HL-60 (cell line): ENCODE results near the gene ESCO1.

Source experiments
- DNase-seq, 2 experiments: peaks; one replicate each; pipeline ENCODE4 v3.0.0-alpha.2; 2010 to 2020; ENCODE audit warnings: low read depth in 1 of 2, low spot score in 1 of 2
- H3K27ac ChIP-seq: fragments of 250-450 bp; sonication (Bioruptor Pico); replicated peaks from 2 replicates; pipeline ENCODE4 v1.5.1; 2020; ENCODE audit warnings: mild to moderate bottlenecking, moderate library complexity
- H3K27me3 ChIP-seq: fragments of 250-450 bp; sonication (Bioruptor Pico); 2 replicates; pipeline ENCODE4 v1.5.1; 2021; ENCODE audit warnings: mild to moderate bottlenecking, moderate library complexity; ENCODE audit not compliant: insufficient read depth, poor library complexity, severe bottlenecking
- H3K4me3 ChIP-seq: replicated peaks from 2 replicates; pipeline ENCODE4 v1.5.1; 2011; ENCODE audit warnings: mild to moderate bottlenecking, control low read depth, low read length; ENCODE audit not compliant: insufficient read depth
- CTCF ChIP-seq: IDR thresholded peaks from one replicate; pipeline ENCODE4 v1.5.1; 2011; ENCODE audit warnings: low read length, control low read depth, inconsistent platforms; ENCODE audit not compliant: insufficient read depth
- GABPA ChIP-seq: IDR thresholded peaks from 2 replicates; pipeline ENCODE4 v1.6.1; 2012; ENCODE audit warnings: low read depth
- POLR2AphosphoS5 ChIP-seq: IDR thresholded peaks from 2 replicates; pipeline ENCODE4 v1.6.1; 2012; ENCODE audit warnings: low read depth
- SPI1 ChIP-seq: IDR thresholded peaks from 2 replicates; pipeline ENCODE4 v1.6.1; 2012; ENCODE audit warnings: low read depth, mild to moderate bottlenecking, borderline replicate concordance
- TF ChIP-seq, protein P1 (sequence below): IDR thresholded peaks from 2 replicates; pipeline ENCODE4 v1.6.1; 2012; ENCODE audit warnings: low read depth; ENCODE audit not compliant: insufficient replicate concordance

ESCO1 gene

DNA sequence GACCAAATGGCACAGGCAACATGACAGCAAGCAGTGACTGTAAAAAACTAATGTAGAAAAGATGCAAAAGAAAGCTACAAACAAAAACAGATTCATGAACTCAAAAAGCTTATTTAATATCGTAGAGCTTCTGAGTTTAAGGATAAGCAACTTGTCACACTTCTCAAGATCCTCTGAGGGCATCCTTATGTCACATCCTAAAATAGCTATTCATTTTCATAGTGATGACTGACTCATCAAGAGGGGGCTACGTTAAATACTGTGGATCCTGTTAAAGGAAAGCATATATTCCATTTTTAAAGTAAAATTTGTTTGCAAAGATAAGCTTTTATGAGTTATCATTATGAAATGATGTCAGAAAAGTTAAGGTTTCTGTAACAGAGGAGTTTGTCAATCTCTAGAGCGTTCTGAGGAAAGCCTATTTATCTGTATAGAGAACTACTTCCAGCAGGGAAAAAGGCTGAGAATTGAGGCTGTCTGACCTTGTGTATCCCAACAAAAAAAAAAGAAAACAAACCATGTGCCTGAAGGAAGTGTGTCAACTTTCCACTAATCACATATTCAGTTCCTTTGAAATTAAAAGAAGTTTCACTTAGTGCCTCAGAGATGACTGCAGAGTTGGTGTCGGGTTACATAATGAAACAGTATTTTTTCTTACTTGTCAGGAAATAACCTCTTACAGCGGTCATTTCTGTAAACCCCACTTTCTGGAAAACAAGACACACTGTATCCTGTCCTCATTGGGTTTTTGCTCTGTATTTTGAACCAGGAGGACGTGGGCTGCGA is 115.5 kb downstream of the ESCO1 start:
- no peaks in the 10 kb centered on the region for H3K27me3 ChIP-seq
- H3K4me3 ChIP-seq: no peak overlapping the region
- H3K27ac ChIP-seq: no peak overlapping the region
- DNase-seq: no peak
- TF ChIP-seq GABPA (no peak), SPI1 (no peak), POLR2AphosphoS5 (no peak), CTCF (no peak)
- TF ChIP-seq, protein P1, sequence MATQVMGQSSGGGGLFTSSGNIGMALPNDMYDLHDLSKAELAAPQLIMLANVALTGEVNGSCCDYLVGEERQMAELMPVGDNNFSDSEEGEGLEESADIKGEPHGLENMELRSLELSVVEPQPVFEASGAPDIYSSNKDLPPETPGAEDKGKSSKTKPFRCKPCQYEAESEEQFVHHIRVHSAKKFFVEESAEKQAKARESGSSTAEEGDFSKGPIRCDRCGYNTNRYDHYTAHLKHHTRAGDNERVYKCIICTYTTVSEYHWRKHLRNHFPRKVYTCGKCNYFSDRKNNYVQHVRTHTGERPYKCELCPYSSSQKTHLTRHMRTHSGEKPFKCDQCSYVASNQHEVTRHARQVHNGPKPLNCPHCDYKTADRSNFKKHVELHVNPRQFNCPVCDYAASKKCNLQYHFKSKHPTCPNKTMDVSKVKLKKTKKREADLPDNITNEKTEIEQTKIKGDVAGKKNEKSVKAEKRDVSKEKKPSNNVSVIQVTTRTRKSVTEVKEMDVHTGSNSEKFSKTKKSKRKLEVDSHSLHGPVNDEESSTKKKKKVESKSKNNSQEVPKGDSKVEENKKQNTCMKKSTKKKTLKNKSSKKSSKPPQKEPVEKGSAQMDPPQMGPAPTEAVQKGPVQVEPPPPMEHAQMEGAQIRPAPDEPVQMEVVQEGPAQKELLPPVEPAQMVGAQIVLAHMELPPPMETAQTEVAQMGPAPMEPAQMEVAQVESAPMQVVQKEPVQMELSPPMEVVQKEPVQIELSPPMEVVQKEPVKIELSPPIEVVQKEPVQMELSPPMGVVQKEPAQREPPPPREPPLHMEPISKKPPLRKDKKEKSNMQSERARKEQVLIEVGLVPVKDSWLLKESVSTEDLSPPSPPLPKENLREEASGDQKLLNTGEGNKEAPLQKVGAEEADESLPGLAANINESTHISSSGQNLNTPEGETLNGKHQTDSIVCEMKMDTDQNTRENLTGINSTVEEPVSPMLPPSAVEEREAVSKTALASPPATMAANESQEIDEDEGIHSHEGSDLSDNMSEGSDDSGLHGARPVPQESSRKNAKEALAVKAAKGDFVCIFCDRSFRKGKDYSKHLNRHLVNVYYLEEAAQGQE: no peak

GRCh38 chr18:21483051-21483450 is 117.5 kb downstream of the ESCO1 start:
- TF ChIP-seq CTCF (no peak), GABPA (no peak), POLR2AphosphoS5 (no peak)
- TF ChIP-seq, protein P1: no peak
- no peak overlapping the region for H3K4me3 ChIP-seq
- no peaks in the 10 kb centered on the region for H3K27me3 ChIP-seq
- no peak for DNase-seq
- H3K27ac ChIP-seq: no peak overlapping the region

DNA sequence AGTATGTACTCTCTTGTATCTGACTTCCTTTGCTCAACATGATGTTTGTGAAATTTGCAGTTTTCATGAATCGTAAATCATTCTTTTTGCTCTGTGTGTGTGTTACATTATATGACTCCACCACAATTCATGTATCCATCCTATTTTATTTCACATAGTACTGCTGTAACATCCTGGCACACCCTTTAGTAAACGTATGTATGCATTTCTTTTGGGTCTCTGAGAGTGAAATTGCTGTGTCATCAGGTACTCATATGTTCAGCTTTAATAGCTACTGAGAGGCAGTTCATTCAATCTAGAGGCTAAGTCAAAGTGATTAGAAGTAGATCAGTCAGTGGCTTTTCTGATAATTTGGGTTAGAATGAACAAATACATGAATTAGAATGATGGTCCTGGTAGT is 118.8 kb downstream of the ESCO1 start:
- no peak for DNase-seq
- H3K27ac ChIP-seq: no peak overlapping the region
- H3K4me3 ChIP-seq: no peak overlapping the region
- no peaks in the 10 kb centered on the region for H3K27me3 ChIP-seq
- TF ChIP-seq POLR2AphosphoS5 (no peak), GABPA (no peak), CTCF (no peak), SPI1 (no peak)
- TF ChIP-seq, protein P1: no peak
